T-helper 17 cell (primary cell): ENCODE results near the gene EIF3I. TPM values are rescaled to one million over a fixed set of nuclear protein-coding genes. Genes with fewer than 3 reads are reported as not detected.

Experiments used
- ATAC-seq: fragments of 150-1000 bp; cut with Tn5 transposase; 2 replicates; pipeline ENCODE4 v1.10.0; 2021; ENCODE audit warnings: mild to moderate bottlenecking, moderate library complexity
- DNase-seq, 3 donors: peaks; one replicate each; pipeline versions ENCODE4 v3.0.0 to v3.0.0-alpha.2; 2020 to 2021
- H3K9me3 ChIP-seq: one replicate; pipeline ENCODE4 v1.7.0; 2013; ENCODE audit warnings: low read length, mild to moderate bottlenecking; ENCODE audit not compliant: control insufficient read depth, poor library complexity, severe bottlenecking
- H3K27ac Mint-ChIP-seq: one replicate; pipeline ENCODE4 v1.8.0; 2022; ENCODE audit warnings: mild to moderate bottlenecking, moderate library complexity, mixed read lengths
- H3K27me3 Mint-ChIP-seq: one replicate; pipeline ENCODE4 v1.8.0; 2022; ENCODE audit warnings: mixed read lengths
- H3K36me3 Mint-ChIP-seq: one replicate; pipeline ENCODE4 v1.8.0; 2022; ENCODE audit warnings: low read depth, mixed read lengths
- H3K4me1 Mint-ChIP-seq: one replicate; pipeline ENCODE4 v1.8.0; 2022; ENCODE audit warnings: mild to moderate bottlenecking, mixed read lengths
- H3K4me3 Mint-ChIP-seq: one replicate; pipeline ENCODE4 v1.8.0; 2022; ENCODE audit warnings: mild to moderate bottlenecking, moderate library complexity, mixed read lengths
- total RNA-seq, 4 donors: library from RNA in 2 of 4; stranded (reverse) in 2 of 4; gene quantifications; one replicate each; pipeline ENCODE4 v1.2.3 and lab custom pipeline; 2022 to 2026

EIF3I gene
- total RNA-seq, 2 donors from 2014 or later: 116 to 132 TPM

GRCh38 chr1:32187850-32188249, 34.4 kb upstream of the EIF3I start:
- Mint-ChIP-seq H3K4me1 (peaks cover 22% of the 10 kb centered on the region), H3K27ac (no peak overlapping the region), H3K4me3 (no peak overlapping the region), H3K27me3 (no peaks in the 10 kb centered on the region), H3K36me3 (peaks cover 14% of the 10 kb centered on the region)
- H3K9me3 ChIP-seq: no peaks in the 10 kb centered on the region
- ATAC-seq: no peak
- no peak for DNase-seq

GRCh38 chr1:32192220-32192948, 29.8 kb upstream of the EIF3I start:
- Mint-ChIP-seq H3K36me3 (peaks cover 8% of the 10 kb centered on the region), H3K4me3 (no peak overlapping the region), H3K27ac (no peak overlapping the region), H3K4me1 (peaks cover 23% of the 10 kb centered on the region), H3K27me3 (no peaks in the 10 kb centered on the region)
- H3K9me3 ChIP-seq: no peaks in the 10 kb centered on the region
- DNase-seq (no peak), ATAC-seq (no peak)

- ATAC-seq: no peak
- peaks cover 33% of the 10 kb centered on the region for H3K4me1 Mint-ChIP-seq
- no peak overlapping the region for H3K27ac Mint-ChIP-seq
- peaks cover 8% of the 10 kb centered on the region for H3K36me3 Mint-ChIP-seq
- H3K9me3 ChIP-seq: no peaks in the 10 kb centered on the region
- H3K4me3 Mint-ChIP-seq: peak overlapping the region; percentile 56
- H3K27me3 Mint-ChIP-seq: no peaks in the 10 kb centered on the region
- DNase-seq: no peak
Measured at GRCh38 chr1:32194984-32195383, 27.2 kb upstream of the EIF3I start.

GRCh38 chr1:32195531-32195930, 26.7 kb upstream of the EIF3I start:
- DNase-seq (no peak), ATAC-seq (no peak)
- Mint-ChIP-seq H3K27ac (peak overlapping the region; percentile 68), H3K4me1 (peaks cover 38% of the 10 kb centered on the region), H3K4me3 (peak overlapping the region; percentile 15), H3K27me3 (no peaks in the 10 kb centered on the region), H3K36me3 (peaks cover 8% of the 10 kb centered on the region)
- H3K9me3 ChIP-seq: no peaks in the 10 kb centered on the region

DNA sequence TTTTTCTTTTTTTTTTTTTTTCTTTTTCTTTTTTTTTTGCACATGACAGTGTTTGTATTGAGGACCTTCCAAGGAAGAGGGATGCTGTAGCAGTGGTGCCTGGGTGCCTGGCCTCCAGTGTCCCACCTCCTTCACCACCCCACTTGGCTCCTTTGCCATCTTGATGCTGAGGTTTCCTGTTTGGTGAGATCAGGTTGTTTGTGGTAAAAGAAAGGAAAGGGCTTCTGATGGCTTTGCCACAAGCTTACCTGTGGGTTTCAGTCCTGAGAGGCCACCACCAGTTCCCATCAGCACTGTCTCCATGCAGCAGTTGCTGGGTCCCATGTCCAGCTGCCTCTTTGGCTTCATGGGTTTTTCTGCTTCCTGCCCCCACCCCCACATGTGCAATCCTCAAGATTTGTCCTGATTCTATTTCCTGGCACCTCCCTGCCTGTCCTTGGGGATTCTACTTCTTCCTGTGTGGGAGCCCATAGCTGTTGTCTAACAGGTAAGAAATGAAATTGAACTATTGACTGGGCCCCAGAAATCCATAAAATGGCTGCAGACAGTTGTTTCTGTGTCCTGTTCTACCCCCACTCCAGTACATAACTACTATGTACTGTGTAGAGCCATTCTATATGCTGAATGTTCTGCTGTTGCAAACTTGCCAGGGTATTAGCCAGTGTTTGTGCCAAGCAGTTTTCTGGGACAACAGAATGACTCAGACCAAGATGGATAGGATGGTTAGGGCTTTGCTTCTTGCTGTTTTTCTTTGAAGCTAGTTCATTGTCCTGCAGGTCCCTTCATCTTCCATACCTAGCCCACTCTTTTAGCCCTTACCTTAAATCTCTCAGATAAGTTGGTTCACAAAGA, 26.0 kb upstream of the EIF3I start:
- Mint-ChIP-seq H3K4me1 (peaks cover 38% of the 10 kb centered on the region), H3K36me3 (peaks cover 8% of the 10 kb centered on the region)

DNA sequence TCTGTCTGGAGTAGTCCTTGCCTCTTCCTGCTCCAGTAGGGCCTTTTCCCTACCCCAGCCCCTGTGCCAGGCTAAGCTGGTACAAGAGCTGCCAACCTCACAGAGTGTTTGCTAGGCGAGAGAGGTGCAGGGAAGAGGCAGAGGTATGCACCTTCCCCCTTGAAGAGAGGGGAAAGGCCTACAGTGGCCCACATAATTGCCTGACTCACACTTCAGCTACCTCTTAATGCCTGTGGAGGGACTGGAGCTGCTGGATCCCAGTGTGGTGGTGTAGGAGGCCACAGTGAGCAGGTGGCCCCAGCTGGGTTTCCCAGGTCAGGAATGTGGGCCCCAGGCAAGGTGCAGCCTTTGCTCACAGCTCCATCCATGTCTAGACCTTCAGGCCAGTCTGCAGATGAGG, 25.1 kb upstream of the EIF3I start:
- H3K4me3 Mint-ChIP-seq: peak overlapping the region; percentile 76
- ATAC-seq: no peak
- no peaks in the 10 kb centered on the region for H3K27me3 Mint-ChIP-seq
- H3K36me3 Mint-ChIP-seq: peaks cover 5% of the 10 kb centered on the region
- peak overlapping the region; percentile 68 for H3K27ac Mint-ChIP-seq
- DNase-seq: no peak
- no peaks in the 10 kb centered on the region for H3K9me3 ChIP-seq
- H3K4me1 Mint-ChIP-seq: peaks cover 44% of the 10 kb centered on the region

More for the DNA sequence above, 26.0 kb upstream of the EIF3I start:
- no peaks in the 10 kb centered on the region for H3K9me3 ChIP-seq
- peak overlapping the region; percentile 68 for H3K27ac Mint-ChIP-seq
- ATAC-seq (peak; percentile 31), DNase-seq (no peak)
- H3K27me3 Mint-ChIP-seq: no peaks in the 10 kb centered on the region
- H3K4me3 Mint-ChIP-seq: peak overlapping the region; percentile 82

DNA sequence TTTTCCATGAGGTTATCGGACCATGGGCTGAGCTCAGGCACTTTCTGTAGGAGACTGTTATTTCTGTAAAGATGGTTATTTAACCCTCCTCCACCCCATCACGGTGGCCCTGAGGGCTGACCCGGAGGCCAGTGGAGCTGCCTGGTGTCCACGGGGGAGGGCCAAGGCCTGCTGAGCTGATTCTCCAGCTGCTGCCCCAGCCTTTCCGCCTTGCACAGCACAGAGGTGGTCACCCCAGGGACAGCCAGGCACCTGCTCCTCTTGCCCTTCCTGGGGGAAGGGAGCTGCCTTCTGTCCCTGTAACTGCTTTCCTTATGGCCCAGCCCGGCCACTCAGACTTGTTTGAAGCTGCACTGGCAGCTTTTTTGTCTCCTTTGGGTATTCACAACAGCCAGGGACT, 24.4 kb upstream of the EIF3I start:
- H3K4me1 Mint-ChIP-seq: peaks cover 46% of the 10 kb centered on the region
- peaks cover 4% of the 10 kb centered on the region for H3K36me3 Mint-ChIP-seq
- H3K27ac Mint-ChIP-seq: peak overlapping the region; percentile 87
- H3K4me3 Mint-ChIP-seq: no peak overlapping the region
- no peaks in the 10 kb centered on the region for H3K27me3 Mint-ChIP-seq
- DNase-seq (no peak), ATAC-seq (no peak)
- no peaks in the 10 kb centered on the region for H3K9me3 ChIP-seq

- Mint-ChIP-seq H3K27me3 (no peaks in the 10 kb centered on the region), H3K36me3 (peaks cover 2% of the 10 kb centered on the region), H3K27ac (peak overlapping the region; percentile 87), H3K4me1 (peaks cover 48% of the 10 kb centered on the region), H3K4me3 (no peak overlapping the region)
- no peak for ATAC-seq
- H3K9me3 ChIP-seq: no peaks in the 10 kb centered on the region
- no peak for DNase-seq
Measured at GRCh38 chr1:32198237-32199042, 23.8 kb upstream of the EIF3I start.

DNA sequence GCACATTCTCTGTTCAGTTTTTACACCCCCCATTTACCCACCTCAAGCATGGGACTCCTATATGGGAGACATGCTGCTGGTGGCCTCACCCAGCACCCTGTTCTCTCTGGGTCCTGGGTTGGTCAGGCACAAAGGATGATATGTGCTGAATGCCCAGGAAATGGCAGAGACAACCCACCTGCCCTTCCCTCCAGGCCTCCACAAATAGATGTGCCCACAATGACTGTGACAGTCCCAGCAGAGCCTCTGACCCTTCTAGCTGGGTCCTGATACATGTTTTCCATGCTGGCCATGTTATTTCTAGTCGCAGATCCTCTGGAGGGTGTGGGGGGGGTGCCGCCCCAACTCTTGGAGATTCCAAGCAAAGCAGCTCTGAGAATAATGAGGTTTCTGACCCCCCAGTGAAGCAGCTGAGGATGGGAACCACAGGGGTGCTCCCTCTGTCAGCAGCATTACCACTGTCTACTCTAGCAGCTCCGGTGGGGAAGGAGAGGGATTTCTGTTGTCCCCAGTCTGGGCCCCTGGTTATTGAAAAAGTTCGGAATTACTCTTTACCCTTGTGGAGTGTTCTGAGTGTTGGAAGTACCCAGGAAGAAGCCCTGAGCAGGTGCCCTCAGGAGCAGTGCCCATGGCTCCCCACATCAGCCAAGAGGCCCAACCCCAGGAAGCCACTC, 23.0 kb upstream of the EIF3I start:
- Mint-ChIP-seq H3K27me3 (no peaks in the 10 kb centered on the region), H3K36me3 (no peaks in the 10 kb centered on the region), H3K4me3 (peak overlapping the region; percentile 5), H3K27ac (peak overlapping the region; percentile 87), H3K4me1 (peaks cover 48% of the 10 kb centered on the region)
- ATAC-seq: no peak
- no peaks in the 10 kb centered on the region for H3K9me3 ChIP-seq
- DNase-seq: no peak

GRCh38 chr1:32199717-32200072, 22.5 kb upstream of the EIF3I start:
- Mint-ChIP-seq H3K27ac (peak overlapping the region; percentile 98), H3K4me1 (peaks cover 47% of the 10 kb centered on the region), H3K4me3 (peak overlapping the region; percentile 92), H3K27me3 (no peaks in the 10 kb centered on the region), H3K36me3 (no peaks in the 10 kb centered on the region)
- DNase-seq (no peak), ATAC-seq (no peak)
- H3K9me3 ChIP-seq: no peaks in the 10 kb centered on the region

GRCh38 chr1:32200226-32201010, 21.8 kb upstream of the EIF3I start, which contains the start of gene CCDC28B:
TSS of gene CCDC28B (plus strand) at chr1:32200595. CDS start at chr1:32201936, 1,341 bp downstream.
- ATAC-seq (peak; percentile 40), DNase-seq (peak; percentile 32 to 38 (median 37))
- no peaks in the 10 kb centered on the region for H3K36me3 Mint-ChIP-seq
- no peaks in the 10 kb centered on the region for H3K9me3 ChIP-seq
- peaks cover 46% of the 10 kb centered on the region for H3K4me1 Mint-ChIP-seq
- H3K27ac Mint-ChIP-seq: peak within 1 kb of the TSS; percentile 98
- no peaks in the 10 kb centered on the region for H3K27me3 Mint-ChIP-seq
- H3K4me3 Mint-ChIP-seq: peak within 1 kb of the TSS; percentile 92
